Measurements from ENCODE around the gene RPS3. TPM values are rescaled to one million over a fixed set of nuclear protein-coding genes. Genes with fewer than 3 reads are reported as not detected.

RPS3 gene
- total RNA-seq, 2 donors from 2014 or later = 1,106 to 1,117 TPM

DNA sequence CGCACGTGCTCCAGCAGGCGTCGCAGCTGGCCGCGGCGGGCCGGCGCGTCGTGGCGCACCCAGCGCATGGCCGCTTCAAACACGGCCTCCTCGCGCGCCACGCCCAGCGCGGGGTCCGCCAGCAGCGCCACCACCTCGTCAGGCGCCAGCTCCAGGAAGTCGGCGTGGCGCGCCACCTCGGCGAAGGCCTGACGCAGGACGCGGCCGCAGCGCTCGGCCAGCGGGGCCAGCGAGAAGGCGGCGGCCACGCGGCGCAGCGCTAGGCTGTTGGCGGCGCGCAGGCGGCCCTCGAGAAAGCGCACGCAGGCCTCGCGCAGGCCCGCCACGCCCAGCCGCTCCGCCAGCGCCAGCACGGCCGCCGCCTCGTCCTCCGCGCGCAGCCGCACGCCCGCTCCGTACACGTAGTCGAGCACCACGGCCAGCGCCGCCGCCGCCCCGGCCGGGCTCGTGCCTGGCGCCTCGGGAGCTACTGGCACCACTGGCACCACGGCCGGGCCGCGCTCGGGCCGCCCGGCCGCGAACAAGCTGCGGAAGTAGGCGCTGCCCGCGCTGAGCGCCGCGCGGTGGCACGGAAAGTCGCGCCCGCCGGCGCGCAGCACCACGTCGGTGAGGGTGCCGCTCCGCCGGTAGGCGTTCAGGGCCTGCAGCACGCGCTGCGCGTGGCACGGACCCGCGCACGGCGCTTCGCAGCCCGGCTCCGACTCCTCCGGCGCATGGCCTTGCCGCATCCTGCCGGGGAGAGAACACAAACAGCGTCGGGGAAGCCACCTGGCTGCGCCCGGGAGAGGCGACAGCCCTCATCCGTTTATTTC lies 30.8 kb downstream of the RPS3 start:
- ATAC-seq (peak; percentile 59 to 67), DNase-seq (peak; percentile 78)
- intact Hi-C loops (cut with DNase I) = no loop called here

DNA sequence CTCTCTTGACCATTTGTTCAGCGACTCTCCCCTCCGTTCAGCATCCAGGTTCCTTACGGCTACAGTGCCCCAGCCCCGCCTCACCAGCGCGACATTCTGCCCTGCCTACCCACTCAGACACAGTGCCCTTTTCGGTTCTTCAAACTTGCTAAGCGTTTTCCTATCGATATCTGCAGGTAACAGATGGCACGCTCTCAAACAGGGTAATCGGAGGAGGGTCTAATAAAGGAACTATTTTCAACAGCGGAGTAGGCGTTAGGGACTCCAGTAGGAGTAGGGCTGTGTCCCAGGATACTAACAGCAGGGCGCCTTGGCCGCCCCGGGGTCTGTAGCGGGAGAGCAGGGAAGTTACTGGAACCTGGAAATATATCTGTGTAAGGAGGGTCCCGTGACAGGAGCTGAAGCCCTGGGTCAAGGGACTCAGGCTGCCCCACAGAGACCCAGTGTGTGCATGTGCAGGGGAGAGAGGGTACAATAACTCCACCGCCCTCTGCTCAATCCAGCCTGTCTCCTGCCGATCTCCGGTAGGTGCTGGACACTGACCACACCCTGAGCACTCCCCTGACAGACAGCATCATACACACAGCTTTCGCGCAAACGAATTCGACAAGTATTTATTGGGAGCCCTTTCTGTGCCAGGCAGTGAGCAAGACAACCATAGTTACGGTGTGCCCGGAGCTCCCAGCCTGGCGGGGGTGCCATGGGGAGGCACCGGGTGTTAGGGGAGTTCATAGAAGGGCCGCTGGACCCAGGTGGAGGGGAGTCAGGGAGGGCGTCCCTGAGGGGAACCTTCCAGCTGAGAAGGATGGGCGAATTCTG lies 31.6 kb downstream of the RPS3 start:
- no peak for DNase-seq
- ATAC-seq = peak in 1 of 2 donors; percentile 1
- intact Hi-C loops (cut with DNase I) = no loop called here

DNA sequence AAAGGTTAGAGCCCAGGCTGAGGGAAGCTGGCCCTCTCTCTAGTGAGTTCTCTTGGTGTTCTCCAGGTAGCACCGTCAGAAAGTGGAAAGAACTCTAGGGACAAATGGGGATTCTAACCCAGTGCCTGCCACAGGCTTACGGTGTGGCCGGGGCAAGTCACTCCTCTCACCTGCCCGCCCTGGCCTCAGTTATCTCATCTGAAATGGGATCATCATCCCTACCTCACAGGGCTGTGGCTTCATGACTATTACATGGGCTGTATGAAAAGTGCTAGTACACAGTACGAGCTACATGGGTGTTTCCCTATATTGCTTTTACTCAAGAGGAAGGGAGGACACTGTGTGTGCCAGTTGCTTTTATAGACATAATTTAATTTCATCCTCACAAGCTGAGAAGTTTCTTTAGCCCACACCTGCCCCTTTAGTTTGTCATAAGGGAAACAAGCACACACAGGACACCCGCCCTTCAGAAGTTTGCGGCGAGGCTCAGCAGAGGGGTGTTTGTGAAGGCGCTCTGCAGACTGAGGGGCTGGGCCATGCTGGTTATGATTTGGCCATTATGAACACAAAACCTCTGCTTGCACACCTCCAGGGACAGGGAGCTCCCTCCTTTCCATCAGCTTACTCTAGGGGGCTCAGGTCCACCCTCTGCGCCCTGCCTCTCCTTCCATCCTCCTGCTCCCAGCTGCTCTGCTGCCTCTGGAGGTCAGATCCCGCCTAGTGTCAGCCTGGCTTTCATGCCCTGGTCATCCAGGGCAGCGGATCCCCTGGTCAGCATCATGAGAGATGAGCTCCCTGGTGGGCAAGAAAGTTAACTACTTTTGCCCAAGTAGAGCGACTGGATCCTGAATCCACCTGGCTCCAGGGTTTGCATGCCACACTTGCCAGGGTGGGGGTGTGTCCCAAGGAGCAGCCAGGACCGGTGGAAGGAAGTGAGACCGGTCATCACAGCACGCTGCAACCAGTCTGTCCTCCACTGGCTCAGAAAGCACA lies 32.5 kb downstream of the RPS3 start:
- ATAC-seq = no peak
- DNase-seq = no peak
- intact Hi-C loops (cut with DNase I) = no loop called here

DNA sequence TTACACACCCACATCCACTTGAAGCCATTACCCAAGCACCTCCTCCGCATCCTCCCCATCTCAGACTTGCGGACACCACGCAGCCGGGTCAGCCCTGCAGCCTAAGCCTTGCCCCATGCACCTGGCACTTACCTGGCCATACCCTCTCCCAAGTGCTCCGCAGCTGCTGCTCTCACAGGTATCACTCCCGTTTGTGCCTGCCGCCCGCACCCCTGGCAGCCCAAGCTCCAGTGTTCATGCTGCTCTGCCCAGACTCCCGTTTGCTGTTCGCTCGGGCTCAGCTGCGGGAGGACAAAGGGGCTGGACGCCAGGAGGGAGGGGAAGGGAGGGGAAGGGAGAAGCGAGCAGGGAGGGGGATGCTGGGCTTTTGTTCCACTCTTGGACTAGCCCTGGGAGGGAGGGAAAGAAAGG lies 33.6 kb downstream of the RPS3 start, which contains the start of gene KLHL35:
KLHL35 (minus strand) TSS at position 293 of the 411 bp plus-strand sequence. CDS start 2,574 bp downstream, outside the sequence.
- DNase-seq = no peak
- intact Hi-C loops (cut with DNase I) = no loop called here

DNA sequence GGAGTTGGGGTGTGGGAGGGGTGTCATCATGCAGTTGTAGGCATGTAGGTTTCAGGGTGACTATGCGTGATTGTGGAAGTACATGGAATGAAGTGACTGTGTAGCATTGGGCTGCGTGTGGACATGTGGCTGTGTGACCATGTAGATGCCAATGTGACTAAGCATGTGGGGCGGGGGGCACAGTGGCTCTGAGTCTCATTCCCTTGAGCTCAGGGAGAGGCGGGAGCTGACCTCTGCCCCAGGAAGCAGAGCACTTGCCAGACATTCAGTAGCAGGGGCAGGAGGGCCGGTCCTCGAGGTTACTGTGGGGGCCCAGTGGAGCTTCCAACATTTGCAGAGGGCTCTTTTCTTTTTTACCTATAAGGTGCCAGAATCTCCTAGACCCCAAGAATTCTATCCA lies 34.1 kb downstream of the RPS3 start:
- peak; percentile 19 for DNase-seq
- intact Hi-C loops (cut with DNase I) = no loop called here
- no peak for ATAC-seq

More for the DNA sequence above, 33.6 kb downstream of the RPS3 start, which contains the start of gene KLHL35:
- ATAC-seq = no peak

DNA sequence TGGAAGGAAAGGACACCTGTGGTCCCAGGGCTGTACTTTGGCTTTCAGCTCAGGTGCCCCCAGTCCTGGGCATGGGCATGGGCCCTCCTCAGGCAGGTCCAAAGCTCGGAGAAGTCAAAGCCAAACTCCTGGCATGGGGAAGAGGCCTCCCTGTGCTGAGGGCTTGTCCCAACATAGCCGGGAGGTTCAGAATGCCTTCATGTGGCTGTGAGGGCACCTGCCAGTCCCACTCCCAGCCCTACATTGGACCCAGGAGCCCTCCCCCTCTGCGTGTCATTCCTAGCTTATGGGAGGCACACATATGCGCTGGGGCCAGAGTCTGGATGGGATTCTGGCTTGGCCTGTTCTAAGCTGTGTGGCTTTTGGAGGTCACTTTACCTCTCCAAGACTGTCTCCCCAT lies 34.7 kb downstream of the RPS3 start:
- DNase-seq = no peak
- no peak for ATAC-seq

DNA sequence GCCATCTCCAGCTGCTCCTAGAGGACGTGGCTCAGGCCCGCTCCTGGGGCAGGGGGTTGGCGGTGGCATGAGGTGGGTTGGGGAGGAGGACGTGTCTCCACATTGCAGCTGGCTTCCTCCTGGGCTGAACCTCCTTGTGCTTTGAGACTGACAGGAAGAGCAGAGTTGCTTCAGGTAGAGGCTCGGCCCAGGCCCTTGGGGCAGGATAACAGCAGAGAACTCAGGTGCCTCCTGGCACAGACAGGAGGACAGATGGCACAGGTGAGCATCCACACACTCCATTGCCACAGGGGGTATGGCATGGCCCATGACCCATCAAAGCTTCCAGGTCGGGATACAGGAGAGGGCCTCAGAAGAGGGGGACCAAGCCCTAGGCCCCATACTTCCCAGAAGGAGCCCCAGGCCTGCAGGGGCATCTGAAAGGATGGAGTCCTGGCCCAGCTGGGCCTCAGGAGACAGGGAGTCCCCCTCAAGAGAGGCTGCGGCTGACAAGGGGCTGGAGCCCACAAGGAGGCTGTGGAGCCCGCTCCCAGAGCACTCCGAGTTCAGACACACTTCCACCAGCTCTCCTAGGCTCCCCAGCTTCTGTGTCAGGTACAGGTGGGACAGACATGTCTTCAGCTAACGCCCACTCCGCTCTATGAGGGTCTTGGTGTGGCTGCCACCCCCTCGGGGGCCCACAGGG lies 35.7 kb downstream of the RPS3 start:
- intact Hi-C loops (cut with DNase I) = no loop called here
- ATAC-seq = no peak
- peak; percentile 12 for DNase-seq

More for the DNA sequence above, 34.7 kb downstream of the RPS3 start:
- intact Hi-C loops (cut with DNase I) = no loop called here

DNA sequence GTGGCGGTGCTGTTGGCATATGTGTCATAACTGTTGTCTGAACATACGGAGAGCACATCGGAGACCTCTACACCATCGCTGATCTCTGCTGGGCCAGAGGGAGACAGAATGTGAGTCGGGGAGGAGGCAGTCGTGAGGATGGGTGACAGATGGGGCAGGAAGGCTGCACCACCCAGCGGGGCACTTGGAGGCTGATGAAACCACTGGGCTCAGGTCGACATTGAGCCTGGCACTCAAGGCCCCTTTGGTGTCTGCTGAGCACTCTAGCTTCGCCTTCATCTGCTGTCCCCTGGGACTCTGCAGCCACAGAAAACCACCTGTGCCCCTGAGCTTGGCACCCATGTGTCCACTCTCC lies 36.2 kb downstream of the RPS3 start:
- intact Hi-C loops (cut with DNase I) = no loop called here
- ATAC-seq (no peak), DNase-seq (peak; percentile 14)

DNA sequence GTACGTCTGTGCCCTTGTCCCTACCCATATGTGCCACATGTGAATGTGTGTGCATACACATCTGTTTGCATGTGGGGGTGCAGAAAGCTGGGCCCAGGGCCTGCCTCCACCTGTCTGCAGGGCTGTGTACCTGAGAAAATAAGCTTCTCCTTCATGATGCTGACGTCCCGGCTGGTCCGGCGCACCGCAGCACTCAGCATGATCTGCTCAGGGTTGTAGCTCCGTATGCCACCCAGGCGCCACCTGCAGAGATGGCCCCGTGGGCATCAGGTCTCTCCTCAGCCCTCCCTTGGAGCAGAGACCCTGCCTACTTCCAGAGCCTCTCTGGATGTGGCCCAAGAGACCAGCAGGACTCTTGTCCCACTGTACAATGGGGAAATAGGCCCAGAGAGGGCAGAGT lies 37.5 kb downstream of the RPS3 start:
- no peak for DNase-seq
- intact Hi-C loops (cut with DNase I) = no loop called here
- no peak for ATAC-seq

DNA sequence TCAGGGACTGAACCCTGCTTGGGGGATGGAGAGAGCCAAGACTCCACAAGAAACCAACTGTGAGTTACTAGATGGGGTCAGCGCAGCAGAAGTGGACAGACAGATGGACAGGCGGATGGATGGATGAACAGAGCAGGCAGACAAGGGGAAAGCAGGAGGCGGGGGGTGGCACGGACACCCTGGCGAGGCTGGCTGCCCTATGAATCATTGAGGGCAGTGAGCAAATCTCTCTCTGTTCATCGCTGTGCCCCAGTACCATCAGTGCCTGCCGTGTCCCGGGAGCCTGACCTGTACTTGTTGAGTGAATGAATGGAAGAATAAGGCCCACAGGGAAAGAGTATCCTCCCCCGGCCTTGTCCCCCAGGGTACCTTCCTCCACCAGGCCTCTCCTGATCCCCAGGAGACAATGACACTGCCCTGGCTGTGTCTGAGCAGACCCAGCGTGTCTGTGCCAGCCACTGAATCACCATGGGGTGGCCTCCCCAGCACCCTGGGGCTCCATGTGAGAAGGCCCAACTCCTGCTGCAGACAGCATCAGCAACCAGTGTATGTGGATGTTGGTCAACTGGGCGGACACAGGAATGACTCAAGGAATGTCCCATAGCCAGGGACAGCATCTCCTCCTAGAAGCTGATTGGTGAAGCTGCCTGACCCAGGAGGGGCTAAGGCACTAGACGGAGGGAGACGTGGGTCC lies 38.8 kb downstream of the RPS3 start:
- intact Hi-C loops (cut with DNase I) = no loop called here
- no peak for DNase-seq
- ATAC-seq = no peak

DNA sequence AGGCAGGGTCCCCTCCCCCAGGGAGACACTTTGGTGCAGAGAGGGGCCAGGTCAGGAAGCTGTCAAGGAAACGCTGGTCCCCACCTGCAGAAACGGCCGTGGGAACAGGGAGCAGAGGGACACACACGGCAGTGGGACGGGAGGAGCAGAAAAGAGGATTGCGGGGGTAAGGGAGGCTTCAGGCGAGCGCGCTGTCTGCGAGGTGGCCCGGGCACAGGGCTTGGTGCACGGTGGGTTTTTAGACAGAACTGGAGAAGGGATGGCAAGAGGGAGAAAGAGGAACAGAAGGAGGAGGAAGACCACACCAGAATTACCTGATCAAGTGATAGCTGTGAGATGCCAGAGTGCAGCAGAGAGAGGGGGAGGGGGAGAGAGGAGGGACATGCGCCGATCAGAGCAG lies 39.7 kb downstream of the RPS3 start:
- no peak for DNase-seq
- ATAC-seq = no peak
- intact Hi-C loops (cut with DNase I) = no loop called here

DNA sequence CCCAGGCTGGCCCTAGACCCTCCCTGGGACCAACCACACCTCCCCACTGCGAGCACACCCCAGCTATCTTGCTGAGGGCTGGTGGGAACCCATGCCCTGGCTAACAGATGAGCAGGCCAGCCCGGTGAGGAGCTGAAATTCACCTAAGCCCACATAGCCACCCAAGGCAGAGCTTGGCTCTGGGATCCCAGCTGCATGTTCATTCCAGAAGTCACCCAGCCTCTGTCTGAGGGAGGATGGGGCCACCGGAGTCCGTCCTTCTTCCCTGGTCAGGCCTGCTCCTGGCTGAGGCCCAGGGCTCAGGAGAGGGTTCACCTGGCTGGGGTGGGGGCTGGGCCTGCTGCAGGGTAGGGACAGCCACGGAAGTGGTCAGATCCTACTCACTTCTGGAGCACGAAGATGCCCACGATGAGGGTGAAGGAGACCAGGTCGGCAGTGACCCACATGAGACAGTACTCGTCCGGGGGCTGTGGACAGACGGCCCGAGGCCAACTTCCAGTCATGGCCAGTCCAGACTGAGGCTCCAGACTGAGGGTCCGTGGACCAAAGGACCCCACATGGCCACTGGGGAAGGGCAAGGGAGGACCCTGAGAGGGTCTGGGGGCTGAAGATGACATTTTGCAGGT lies 40.3 kb downstream of the RPS3 start:
- ATAC-seq = no peak
- DNase-seq = peak; percentile 12
- intact Hi-C loops (cut with DNase I) = loop anchor here in 1 of 2 donors (10.0 kb wide), 1 partner anchor 45 kb away; the partner anchor contains the start of gene RPS3

DNA sequence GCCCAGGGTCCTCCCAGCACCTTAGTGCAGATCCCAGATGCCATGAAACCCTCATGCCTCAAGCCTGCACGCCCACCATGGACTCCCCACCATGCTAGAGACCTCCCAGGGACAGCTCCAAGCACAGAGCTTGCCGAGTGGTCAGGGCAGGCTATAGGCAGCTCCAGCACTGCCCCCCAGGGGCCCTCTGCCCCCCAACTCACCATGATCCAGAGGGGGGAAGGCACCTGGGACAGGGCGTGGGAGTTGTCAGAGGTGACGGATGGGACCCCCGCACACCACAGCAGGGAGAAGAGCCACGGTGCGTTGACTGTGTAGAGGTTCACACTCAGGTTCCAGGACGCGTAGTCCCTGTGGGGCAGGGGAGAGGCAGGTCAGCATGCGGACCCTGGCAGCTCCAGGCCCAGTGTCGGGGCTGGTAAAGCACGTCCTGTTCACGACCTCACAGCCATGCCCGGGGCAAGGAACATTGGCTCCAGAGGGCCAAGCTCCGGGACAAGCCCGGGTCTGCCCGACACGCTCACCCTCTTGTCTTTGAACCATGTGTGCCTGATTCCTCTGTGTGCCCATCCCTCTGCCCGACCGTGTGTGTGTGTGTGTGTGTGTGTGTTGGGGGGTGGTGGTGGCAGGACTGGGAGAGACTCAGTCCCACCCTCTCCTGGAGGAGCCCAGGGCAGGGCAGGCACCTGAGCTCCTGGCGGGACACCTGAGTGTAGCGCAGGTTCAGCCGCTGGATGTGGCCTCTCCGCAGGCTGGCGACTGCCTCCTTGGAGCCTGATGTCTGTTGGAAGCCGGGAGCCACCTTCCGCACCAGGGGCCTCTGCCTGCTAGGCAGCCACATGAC lies 41.9 kb downstream of the RPS3 start:
- ATAC-seq = no peak
- intact Hi-C loops (cut with DNase I) = loop anchor here in 1 of 2 donors (10.0 kb wide), 1 partner anchor 46 kb away; the partner anchor contains the start of gene RPS3
- peak; percentile 16 for DNase-seq

DNA sequence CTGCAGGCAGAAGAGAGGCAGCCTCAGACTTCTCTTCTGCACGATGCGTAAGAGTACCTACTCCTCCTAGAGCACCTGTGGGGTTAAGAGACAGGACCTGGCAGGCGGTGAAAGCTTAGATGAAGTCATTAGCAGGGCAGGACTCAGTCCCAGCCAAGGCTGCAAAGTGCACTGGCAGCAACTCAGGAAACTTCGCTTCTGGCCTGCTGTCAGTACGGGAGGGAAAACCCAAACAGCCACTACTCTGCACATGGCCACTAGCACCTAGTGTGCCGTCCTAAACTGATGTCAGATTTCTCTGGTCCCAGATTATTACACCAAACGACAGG lies 42.5 kb downstream of the RPS3 start:
- no peak for DNase-seq
- intact Hi-C loops (cut with DNase I) = loop anchor here in 1 of 2 donors (10.0 kb wide), 1 partner anchor 47 kb away; the partner anchor contains the start of gene RPS3
- no peak for ATAC-seq

DNA sequence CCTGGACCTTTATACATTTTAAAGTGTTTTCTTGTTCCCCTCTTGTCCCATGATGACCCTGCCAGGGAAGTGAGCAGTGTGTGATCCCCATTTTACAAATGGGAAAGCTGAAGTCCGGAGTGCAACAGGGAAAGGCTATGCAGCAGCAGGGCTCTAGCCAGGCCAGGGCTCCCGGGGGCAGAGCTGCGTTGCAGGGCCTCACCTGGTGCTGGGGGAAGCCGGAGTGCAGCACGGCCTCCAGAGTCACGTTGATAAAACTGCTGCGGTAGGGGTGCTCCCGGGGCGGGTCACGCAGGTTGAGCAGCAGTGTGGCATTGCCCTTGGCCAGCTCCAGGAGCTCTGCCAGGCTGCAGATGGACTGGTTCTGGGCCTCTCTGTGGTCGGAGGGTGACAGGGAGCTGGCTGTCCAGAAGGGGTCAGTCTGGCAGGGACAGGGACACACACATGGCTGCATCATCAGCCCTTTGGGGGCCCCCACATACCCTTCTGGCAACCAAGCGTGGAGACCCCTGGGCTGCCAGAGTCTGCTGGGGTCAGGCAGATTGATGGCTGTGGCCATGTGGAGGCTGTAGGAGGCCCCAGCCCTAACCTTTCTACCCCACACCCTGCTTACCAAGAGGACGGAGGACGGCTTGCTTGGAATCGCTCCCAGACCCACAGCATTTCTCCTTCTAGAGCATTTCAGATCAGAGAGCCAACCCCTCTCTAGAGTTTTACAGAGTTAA lies 43.0 kb downstream of the RPS3 start:
- ATAC-seq (no peak), DNase-seq (peak; percentile 8)
- intact Hi-C loops (cut with DNase I) = loop anchor here in 1 of 2 donors (10.0 kb wide), 1 partner anchor 48 kb away; the partner anchor contains the start of gene RPS3

DNA sequence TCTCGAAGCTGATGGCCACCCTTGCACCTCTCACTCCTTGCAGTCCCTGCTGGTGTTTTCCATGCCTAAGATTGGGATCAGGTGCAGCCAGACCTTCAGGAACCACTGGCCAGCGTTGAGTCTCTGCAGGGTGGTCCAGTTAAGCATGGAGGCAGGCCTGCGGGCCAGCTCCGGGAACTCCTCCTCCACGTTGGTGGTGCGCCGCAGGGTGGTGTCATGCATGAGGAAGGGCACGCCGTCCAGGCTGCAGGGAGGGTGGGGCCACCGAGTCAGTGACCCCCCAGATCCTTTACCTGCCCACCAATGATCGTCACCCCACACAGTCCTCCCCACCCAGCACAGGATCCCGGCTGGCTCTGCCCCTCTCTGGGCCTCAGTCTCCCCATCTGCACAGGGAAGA lies 43.7 kb downstream of the RPS3 start:
- ATAC-seq = no peak
- peak; percentile 11 for DNase-seq
- intact Hi-C loops (cut with DNase I) = loop anchor here in 1 of 2 donors (10.0 kb wide), 1 partner anchor 48 kb away; the partner anchor contains the start of gene RPS3

All from left cardiac atrium (tissue), 4 donors.